NOMO-1 (cell line): ENCODE results near the gene SAMD11.
"Not testable (repeated sequence)": the region's sequence is repeated elsewhere in the genome, so short reads cannot be mapped to it uniquely, and the experiment has no call there.

Experiments used
- DNase-seq, 2 experiments: peaks; one replicate each; lab custom pipeline; 2025; ENCODE audit not compliant: unreplicated experiment in 2 of 2; lab: John Stamatoyannopoulos, UW

The SAMD11 gene, protein sequence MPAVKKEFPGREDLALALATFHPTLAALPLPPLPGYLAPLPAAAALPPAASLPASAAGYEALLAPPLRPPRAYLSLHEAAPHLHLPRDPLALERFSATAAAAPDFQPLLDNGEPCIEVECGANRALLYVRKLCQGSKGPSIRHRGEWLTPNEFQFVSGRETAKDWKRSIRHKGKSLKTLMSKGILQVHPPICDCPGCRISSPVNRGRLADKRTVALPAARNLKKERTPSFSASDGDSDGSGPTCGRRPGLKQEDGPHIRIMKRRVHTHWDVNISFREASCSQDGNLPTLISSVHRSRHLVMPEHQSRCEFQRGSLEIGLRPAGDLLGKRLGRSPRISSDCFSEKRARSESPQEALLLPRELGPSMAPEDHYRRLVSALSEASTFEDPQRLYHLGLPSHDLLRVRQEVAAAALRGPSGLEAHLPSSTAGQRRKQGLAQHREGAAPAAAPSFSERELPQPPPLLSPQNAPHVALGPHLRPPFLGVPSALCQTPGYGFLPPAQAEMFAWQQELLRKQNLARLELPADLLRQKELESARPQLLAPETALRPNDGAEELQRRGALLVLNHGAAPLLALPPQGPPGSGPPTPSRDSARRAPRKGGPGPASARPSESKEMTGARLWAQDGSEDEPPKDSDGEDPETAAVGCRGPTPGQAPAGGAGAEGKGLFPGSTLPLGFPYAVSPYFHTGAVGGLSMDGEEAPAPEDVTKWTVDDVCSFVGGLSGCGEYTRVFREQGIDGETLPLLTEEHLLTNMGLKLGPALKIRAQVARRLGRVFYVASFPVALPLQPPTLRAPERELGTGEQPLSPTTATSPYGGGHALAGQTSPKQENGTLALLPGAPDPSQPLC

DNA sequence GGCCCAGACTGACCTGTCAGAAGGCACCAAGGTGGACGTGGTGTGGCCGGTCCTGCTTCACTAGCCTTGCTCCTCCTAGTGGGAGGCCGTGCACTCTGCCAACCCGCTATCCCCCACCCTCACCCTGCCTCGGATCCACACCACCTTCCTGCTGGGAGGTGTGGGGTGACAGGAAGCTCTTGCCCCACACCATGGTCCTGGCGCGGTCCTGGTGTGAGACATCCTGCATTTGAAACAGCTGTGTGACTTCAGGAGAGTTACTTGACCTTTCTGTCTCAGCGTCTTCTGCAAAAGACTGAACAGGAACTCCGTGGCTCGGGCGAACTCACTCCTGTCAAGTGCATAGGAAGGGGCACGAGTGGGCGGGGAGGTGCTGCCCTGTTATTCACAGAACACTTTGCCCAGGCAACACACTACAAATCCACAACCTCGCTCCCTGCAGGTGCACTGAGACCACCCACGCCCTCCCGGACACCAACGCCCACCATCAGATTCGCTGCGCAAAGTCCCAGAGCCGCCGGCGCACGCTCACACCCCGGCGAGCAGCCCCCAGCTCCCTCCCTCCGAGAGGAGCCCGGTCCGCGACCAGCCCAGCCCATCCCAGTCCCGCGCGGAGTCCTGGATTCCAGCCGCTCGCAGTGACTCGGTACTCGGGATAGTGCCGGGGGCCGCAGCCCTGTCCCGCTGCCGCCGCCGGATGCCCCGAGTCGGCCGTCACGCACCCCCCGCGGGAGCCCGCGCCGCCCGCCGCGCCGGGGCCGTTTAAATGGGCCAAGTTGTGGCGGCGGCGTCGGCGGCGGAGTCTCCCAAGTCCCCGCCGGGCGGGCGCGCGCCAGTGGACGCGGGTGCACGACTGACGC lies at the start of gene SAMD11:
SAMD11 (plus strand) TSS at position 793 of the 860 bp plus-strand sequence. CDS start 509 bp downstream, outside the sequence.
- DNase-seq, result peak; percentile 61 to 71

DNA sequence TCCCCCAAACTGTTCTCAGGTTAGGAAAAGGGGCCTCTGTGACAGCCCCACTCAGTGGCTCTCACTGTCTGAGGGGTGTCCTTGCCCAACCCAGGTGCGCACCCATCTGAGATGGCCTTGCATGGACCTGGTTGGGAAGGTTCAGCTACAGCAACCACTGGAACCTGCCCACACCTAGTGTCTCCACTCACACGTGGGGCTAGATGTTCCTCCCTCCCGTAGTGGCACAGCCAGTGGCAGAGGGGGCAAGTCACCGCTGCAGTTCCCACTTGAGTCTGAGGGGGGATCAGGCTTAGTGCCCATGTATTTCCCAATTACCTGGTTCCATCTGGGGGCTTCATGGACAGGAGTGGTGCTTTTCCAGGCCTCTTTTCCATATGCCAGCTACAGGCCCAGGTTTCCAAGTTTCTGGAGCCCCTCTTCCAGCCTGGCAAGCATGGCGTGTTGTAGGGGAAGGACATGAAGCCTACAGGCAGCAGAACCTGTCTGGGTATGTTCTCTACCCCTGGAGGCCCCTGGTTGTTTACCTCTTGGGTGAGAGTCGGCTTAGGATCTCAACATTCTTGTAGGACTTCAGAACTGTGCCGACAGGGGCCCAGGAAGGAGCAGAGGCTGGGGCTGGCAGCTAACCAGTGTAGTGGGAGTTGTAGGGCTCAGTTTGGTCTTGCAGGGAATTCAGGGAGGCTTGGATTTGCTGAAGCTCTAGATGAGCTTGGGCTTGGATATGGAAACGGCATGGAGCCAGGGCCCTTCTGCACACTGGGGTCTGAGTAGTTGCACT lies 47.1 kb upstream of the SAMD11 start:
- DNase-seq, result not testable (repeated sequence)

DNA sequence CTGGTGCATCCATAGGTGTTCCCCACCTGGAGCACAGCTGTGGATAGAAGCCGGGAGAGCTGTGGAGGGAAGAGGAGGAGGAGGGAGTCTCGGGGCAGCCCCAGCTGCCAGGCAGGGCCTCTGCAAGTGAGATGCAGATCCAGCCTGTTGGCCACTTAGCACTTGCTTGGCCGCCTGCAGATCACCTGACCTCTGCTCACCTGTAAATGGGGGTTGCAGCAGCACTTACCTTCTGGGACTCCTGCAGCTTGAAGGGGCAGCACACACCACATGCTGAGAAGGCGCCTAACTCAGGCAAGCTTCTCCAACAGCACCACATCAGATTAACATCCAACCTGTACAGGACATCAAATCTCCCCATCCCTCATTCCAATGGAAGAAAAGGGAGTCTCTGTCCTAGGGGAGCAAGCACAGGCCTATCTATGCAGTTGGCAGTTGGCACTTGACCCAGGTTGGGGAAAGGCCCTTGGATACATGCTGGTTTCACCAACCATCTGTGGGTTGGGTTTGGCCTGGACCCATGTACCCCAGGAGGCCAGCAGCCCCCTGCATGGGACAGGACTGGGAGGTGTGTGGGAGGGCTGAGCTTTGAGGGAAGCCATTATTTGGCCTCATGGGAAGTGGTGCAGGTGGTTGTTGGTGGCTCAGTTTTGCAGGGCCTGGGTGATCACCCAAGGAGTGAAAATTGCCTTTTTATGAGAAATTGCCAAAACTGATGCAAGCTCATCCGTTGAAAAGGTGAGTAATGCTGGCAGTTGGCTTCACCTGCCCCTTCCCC lies 46.3 kb upstream of the SAMD11 start:
- DNase-seq, result not testable (repeated sequence)

DNA sequence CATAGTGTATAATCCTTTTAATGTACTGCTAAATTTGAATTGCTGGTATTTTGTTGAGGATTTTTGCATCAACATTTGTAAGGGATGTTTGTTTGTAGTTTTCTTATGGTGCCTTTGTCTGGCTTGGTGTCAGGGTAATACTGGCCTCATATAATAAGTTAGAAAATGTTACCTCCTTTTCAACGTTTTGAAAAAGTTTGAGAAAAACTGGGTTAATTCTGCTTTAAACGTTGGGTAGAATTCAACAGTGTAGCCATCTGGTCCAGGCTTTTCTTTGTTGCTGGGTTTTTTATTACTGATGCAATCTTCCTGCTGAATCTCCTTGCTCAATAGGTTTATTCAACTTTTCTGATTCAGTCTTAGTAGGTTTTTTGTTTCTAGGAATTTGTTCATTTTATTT lies 43.2 kb upstream of the SAMD11 start:
- DNase-seq, result not testable (repeated sequence)

DNA sequence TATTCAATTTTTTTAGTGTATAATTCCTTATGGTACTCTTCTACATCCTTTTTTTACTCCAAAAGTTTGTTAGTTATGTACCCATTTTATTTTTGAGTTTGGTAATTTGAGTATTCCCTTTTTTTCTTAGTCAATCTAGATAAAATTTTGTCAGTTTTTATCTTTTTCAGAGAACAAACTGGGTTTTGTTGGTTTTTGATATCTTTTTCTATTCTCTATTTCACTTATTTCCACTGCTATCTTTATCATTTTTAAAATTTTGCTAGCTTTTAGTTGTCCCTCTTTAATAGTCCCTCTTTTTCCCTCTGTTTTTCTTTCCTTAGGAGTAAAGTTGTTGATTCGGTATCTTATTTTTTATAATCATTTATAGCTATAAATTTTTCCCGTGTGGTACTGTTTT lies 42.8 kb upstream of the SAMD11 start:
- DNase-seq, result not testable (repeated sequence)

DNA sequence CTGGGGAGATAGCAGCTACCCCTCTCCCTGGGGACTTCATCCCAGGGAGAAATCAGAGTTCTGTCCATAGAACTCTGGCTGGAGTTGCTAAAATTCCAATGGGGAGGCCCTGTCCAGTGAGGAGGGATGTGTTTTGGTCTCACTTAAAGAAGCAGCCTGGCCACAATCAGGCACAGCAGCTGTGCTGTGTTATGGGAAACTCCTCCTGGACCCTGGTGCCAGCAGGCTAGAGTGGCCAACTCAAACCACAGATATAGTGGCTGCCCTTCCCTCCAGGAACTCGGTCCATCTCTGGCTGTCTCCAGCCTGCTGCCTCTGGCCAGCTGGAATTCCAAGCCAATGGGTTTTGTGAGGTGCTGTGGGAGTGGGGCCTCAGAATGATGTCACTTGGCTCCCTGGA lies 37.4 kb upstream of the SAMD11 start:
- DNase-seq, result no peak

DNA sequence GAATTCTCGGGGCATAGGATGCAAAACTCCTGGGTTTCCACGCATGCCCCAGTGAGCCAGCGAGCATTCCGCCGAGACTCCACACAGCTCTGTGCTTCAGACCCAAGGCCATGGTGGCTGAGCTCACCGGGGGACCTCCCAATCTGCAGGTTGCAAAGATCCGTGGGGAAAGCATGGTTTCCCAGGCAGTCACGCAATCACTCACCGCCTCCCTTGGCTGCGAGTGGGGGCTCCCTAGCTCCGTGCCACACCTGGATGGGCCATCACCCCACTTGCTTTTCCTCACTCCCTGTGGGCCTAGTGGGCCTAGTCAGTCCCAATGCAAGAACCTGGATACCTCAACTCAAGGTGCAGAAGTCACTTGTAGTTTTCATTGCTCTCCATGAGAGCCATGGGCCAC lies 37.0 kb upstream of the SAMD11 start:
- DNase-seq, result no peak

DNA sequence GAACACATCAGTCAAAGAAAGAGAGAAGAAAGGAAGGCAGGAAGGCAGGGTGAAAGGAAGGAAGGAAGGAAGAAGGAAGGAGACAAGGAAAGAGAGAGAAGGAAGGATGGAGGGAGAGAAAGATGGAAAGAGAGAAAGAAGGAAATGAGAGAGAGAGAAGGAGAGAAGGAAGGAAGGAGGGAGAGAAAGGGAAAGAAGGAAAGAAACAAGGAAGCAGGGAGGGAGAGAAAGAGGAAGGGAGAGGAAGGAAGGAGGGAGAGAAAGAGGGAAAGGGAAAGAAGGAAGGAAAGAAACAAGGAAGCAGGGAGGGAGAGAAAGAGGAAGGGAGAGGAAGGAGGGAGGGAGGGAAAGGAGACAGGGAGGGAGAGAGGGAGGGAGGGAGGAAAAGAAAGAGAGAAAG lies 35.4 kb upstream of the SAMD11 start:
- DNase-seq, result no peak

DNA sequence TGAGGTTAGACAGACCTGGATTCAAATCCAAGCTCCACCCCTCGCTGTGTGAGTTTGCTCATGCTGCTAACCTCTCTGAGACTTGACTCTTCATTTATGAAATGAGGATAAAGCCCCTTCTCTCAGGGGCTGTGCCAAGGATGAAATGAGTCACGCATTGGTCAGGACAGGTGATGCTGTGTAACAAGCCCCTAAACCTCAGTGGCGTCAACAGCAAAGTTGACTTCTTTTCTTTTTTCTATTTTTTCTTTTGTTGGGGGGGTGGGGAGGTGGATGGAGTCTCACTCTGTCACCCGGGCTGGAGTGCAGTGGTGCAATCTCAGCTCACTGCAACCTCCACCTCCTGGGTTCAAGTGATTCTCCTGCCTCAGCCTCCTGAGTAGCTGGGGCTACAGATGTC lies 33.9 kb upstream of the SAMD11 start:
- not testable (repeated sequence) for DNase-seq

DNA sequence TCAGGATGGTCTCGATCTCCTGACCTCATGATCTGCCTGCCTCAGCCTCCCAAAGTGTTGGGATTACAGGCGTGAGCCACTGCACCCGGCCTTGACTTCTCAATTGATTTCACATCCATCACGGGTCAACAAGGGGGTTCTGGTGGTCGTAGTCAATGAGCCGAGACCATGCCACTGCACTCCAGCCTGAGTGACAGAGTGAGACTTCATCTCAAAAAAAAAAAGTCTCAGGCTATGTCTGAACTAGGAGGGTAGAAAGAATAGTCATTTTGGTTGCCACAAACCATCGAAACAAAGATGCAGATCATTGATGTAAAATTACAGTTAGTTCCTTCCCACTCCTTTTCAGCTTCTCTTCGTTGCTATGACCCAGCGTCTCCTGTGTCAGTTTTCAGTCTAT lies 33.5 kb upstream of the SAMD11 start:
- not testable (repeated sequence) for DNase-seq

DNA sequence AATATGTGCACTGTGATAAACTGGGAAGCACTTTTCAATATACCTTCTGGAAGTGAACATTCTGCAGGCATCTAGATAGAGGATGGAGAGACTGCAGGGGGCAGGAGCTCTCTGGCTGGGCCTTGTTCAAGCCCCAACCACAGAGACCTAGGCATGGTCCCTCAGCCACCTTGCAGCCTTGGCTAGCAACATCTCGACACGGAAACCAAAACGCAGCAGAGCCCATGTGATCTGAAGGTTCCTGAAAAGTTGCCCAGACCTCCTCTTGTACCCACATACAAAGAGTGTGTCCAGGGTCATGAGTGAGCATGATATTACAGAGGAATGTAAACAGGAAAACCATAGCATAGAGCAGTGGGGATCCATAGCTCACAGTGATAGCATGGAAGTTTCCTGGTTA lies 33.1 kb upstream of the SAMD11 start:
- DNase-seq, result no peak

DNA sequence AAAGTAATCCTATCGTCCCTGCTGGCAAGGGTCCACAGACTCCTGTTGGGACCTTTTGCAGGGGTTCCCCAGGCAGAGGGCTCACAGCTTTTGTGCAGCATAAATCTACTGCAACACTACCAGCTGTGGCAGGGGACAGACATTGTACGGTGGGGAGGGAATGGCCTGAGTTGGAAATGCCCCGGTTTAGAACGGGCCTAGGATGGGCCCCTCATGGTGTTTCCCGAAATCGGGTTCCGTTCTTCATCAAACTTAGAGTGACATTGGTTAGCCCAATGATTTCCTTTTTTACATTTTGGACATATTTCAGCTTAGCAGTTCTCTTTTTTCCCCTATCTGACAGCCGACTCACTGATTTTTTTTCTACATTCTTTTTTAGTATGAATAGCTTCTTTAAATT lies 26.5 kb upstream of the SAMD11 start:
- DNase-seq, result peak in 1 of 2 experiments; percentile 54

DNA sequence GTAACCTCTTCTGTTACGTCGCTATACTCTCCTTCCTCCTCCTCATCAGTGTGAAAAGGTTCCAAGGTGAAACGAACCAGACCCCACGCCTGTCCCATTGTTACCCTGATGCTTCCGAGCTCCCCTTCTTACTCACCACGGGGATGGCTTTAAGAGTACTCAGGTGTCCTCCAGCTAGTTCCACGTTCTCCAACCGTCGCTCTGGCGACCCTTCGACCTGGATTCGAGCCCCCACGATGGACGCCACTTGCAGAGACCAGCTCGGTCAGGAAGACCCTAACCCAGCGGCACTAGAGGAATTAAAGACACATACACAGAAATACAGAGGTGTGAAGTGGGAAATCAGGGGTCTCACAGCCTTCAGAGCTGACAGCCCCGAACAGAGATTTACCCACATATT lies 25.8 kb upstream of the SAMD11 start:
- not testable (repeated sequence) for DNase-seq

DNA sequence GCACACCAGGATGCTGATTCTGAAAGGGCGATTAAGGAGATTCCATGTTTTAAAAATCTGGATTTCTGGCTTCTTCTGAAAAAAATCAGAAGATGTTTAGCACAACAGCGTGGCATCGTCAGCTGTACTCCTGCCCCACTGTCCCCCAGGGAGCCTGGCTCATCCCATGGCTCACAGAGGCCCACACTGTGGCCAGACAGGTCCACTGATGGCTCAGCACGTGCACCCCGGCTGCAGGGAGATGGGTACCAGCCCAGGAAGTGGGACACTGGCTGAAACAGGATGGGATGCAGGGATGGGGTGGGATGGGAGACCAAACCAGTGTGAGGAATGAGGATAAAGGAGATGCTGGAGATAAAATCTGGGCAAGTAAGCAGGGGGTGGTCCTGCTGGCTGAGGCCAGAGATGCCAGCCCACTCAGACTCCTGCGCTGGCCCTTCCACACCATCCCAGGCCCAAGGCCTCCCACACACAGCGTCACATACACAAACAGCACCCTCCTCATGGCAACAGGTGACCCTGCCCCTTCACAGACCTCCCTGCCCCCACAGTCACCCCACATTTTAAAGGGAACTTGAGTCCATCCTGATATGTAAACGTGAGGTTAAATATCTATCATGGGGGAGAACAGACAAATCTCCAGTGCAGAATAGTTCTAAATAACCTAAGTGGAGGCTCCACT lies 23.9 kb upstream of the SAMD11 start:
- DNase-seq, result no peak

DNA sequence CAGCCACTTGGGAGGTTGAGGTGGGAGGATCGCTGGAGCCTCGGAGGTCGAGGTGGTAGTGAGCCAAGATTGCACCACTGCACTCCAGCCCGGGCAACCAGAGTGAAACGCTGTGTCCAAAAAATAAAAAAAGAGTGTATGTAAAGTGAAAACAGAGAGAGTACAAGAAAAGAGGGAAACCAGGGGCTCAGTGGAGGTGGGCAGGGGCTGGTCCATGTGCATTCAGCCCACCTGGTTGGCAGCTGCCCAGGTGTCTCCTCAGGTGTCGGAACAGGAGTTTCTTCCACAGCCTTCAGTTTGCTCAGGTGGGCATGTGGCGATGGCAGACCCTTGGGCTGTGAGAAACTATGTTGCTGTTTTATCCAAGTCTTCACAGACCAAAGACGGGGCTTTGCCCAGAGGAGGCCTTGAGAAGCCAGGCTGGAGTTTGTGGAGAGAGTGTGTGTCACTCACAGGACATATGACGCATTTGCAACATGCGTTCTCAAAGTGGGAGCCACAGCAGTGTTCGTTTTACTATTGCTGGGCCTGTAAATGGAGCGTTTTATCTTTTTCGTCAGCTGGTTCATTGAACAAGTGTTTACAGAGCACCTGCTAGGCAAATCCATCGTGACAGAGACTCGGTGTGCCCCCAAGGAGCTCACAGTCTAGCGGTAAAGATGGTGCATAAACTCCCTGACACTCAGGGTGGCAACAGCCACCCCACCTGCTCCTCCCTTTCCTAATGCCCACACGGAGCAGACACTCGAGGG lies 22.4 kb upstream of the SAMD11 start:
- DNase-seq, result no peak

DNA sequence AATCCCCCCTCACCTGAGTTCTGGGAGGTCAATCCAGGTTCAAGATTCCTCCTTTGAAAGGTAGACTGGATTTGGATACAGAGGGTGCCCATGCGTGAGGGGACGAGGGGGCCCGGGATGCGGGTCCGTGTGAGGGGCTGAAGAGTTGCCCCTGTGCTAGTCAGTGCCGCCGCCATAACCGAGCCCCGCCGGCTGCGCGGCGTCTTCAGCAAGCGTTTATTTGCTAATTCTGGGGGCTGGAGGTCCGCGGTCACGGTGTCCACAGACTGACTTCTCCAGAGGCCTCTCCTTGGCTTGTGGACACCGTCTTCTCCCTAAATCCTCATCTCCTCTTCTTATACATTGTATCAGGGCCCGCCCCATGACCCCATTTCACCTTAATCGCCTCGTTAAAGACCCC lies 20.9 kb upstream of the SAMD11 start:
- no peak for DNase-seq

DNA sequence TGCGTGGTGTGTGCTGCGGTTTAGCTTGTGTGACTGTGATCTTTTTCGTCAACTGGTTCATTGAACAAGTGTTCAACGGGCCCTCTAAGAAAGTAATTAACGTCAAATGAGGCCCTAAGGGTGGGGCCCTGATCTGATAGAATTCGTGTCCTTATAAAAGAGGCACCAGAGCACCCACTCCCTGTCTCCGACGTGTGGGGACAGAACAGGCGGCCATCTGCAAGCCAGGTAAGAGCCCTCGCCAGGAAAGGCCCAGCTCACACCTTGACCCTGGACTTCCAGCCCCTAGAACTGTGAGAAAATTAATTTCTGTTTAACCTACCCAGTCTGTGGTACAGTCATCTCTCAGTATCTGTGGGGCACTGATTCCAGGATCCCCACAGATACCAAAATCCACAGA lies 20.4 kb upstream of the SAMD11 start:
- no peak for DNase-seq

DNA sequence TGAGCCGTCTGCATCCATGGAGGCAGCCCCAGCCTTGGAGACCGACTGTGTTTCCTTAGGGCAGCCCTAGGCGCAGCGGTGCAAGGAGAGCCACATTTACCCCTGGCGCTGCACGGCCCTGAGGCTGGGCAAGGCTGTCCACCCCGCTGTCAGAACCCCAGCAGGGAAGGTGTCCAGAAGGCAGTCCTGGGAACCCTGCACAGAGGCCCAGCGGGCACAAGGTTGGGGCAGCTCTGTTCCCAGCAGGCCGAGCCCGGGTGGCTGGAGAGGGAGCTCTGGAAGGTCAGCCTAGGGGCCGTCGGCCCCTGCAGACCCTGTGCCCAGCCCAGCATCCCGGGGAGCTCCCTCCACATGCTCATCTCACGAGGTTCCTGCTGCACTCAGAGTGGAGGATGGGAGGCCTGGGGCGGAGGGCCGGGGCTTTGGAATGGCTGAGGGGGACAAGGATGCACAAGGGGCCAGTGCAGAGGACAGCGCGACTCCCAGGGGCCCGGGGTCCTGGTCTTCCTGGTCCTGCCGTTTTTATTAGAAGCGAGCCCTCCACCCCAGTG lies 19.9 kb upstream of the SAMD11 start:
- no peak for DNase-seq
